CD4-positive, alpha-beta T cell treated with Interleukin-1 beta for 1 hour (primary cell): Measurements from ENCODE around the gene TNF.
"Not testable (repeated sequence)": the region's sequence is repeated elsewhere in the genome, so short reads cannot be mapped to it uniquely, and the experiment has no call there.

Experiments used
- DNase-seq, 2 donors: peaks; one replicate each; pipeline ENCODE4 v3.0.0-alpha.2; 2020 to 2022

The TNF gene

GRCh38 chr6:31588871-31589650 lies 13.7 kb downstream of the TNF start:
- no peak for DNase-seq

DNA sequence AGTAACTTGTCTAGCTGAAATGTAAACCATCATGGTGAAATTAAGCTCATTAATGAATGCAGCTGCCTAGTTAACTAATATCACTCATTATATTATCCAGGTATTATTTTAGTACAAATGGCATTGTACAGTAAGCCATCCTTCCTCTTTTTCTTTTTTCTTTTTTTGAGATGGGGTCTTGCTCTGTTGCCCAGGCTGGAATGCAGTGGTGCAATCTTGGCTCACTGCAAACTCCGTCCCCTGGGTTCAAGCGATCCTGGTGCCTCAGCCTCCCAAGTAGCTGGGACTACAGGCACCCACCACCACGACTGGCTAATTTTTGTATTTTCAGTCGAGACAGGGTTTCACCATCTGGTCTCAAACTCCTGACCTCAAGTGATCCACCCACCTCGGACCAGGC lies 15.3 kb downstream of the TNF start:
- not testable (repeated sequence) for DNase-seq

GRCh38 chr6:31592396-31592771 lies 17.0 kb downstream of the TNF start:
- no peak for DNase-seq

GRCh38 chr6:31597006-31597405 lies 21.6 kb downstream of the TNF start:
- DNase-seq: peak; percentile 59 to 83

DNA sequence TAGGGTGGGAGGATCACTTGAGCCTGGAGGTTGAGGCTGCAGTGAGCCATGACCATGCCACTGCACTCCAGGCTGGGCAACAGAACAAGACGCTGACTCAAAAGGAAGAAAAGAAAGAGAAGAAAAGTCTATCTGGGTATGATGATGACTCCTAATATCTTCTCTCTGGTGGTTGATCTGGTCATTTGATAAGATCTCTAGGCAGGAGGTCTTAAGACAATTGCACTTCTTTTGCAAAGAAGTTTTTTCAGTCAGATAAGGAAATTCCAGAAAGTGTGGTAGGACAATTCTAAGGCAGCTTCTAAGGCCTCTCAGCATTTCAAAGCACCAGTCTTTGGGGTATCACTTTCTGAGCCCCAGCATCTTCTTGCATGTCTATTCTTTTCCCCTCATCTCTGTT lies 32.0 kb downstream of the TNF start:
- no peak for DNase-seq

DNA sequence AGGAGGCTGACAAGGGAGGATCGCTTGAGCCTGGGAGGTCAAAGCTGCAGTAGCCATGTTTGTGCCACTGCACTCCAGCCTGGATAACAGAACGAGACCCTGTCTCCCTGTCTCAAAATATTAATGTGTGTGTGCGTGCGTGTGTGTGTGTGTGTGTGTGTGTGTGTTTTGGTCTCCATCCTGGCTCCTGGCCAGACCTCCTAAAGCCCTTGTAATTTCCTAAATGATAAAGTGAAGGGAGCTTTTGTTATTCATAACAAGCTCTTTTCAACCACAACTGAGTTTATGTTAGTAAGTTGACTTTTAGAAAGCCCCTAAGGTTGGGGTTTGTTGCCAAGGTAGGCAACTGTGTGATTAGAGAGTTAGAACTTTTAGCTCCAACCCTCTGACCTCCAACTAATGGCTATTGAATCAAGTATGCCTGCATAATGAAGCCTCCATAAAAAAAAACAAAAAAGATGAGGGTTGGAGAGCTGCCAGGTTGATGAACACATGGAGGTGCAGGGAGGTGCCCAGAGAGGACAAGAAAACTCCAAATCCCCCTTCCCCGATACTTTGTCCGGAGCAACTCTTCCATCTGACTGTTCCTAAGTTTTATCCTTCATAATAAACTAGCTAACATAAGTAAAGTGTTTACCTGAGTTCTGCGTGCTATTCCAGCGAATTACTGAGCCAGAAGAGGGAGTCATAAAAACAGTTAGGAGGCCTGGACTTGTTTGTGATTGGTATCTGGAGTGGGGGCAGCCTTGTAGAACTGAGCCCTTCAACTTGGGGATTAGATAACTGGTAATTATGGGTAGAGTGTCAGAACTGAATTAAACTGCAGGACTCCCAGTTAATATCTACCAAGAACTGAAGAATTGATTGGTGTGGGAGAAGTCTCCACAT lies 34.4 kb downstream of the TNF start:
- DNase-seq: no peak

DNA sequence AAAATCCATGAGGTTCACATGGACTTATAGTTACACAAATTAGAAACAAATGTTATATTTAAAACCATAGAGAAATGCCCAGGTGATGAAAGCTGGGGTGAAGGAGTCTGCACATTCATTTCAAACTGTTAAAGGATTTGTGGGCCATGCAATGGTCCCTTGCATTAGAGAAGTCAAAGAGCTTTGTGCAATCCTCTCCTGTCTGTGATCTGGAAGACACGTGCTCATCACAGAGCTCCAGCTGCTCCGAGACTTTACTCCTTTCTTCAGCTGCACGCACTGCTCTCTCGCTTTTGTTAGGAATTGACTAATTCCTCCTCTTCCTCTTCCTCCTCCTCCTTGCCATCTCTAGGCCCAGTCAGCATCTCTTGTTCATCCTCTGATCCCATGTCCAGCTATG lies 35.6 kb downstream of the TNF start:
- DNase-seq: no peak

- DNase-seq: peak in 1 of 2 donors; percentile 37
Measured at GRCh38 chr6:31614075-31614619, 38.8 kb downstream of the TNF start.

DNA sequence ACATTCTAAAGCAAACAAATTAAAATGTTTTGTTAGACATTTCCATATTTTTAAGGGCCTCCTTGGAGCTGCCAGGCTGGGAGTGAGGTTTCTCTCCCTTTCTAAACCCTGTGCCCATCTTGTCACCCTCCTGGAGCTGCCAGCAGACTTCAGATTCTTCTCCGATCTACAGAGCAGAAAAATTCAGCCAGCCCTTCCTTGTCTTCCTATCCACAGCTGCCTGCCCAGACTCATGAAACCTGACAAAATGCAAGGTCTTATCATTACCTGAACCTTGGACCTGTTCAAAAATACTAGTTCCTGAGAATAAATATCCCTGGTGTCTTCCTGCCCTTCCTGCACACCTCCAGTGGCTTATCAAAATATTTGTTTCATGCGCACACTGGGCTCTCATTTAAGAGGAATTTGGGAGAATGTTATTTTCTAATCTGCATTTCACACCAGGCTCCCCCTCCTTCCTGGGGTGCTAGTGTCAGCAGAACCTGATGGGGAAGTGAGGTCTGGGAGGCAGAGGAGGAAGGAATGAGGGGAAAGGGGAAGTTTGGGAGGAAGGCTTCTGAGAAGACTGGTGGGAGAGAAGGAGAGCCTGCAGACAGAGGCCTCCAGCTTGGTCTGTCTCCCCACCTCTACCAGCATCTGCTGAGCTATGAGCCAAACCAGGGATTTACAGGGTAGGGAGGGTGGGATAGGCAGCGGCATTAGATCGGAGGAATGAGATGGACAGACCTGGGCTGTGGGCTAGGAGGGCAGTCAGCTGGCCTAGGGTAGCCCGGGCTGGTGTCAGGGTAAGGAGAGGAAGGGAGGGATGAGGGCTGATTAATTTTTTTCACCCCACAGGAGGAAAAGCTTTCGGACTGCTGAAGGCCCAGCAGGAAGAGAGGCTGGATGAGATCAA lies 39.6 kb downstream of the TNF start, which contains the start of gene AIF1:
Gene AIF1, plus strand, starts transcription at position 551 of the 895 bp plus-strand sequence. Its CDS starts 96 bp downstream, at position 647.
- no peak for DNase-seq

- DNase-seq: peak in 1 of 2 donors; percentile 20
Measured at GRCh38 chr6:31615748-31616147, 40.4 kb downstream of the TNF start.

GRCh38 chr6:31617010-31617409 lies 41.6 kb downstream of the TNF start:
- DNase-seq: no peak

- peak; percentile 97 to 99 for DNase-seq
Measured at GRCh38 chr6:31619805-31620585, 44.6 kb downstream of the TNF start.

DNA sequence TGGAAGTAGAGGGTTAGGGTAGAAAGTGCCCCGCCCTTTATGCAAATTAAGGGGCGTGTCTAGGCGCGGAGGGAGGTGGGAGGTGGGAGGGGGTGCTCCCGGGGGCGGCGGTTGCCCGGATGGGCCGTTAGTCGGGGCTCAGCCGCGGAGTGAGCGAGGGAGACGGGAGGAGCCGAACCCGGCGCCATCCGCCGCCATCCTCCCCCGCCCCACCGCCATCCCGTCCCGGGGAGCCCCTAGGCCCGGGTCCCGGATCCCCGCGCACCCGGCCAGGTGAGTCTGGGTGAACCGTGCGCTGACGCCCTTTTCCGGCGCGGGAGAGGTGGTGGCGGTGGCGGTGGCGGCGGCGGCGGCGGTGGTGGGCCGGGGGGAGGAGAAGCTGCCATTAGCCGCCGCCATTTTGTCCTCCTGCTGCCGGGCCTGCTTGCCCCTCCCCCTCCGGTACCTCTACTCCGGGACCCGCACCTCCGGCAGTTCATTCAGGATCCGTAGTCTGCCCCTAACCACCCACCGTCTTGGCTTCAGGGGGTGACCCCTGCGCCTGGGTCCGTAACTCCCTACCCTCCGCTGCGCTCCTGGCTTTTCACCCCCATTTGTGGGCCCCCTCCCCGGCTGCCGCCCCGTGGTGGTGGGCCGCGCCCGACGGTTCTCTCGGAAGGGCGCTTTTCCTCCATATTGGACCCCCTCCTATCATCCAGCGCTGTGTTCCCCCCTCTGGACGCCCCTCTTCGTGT lies 45.4 kb downstream of the TNF start, which contains the start of gene PRRC2A:
Gene PRRC2A, plus strand, starts transcription at position 130 of the 734 bp plus-strand sequence. CDS start 2,075 bp downstream, outside the sequence.
- DNase-seq: no peak

GRCh38 chr6:31621320-31621939 lies 46.1 kb downstream of the TNF start:
- DNase-seq: no peak

DNA sequence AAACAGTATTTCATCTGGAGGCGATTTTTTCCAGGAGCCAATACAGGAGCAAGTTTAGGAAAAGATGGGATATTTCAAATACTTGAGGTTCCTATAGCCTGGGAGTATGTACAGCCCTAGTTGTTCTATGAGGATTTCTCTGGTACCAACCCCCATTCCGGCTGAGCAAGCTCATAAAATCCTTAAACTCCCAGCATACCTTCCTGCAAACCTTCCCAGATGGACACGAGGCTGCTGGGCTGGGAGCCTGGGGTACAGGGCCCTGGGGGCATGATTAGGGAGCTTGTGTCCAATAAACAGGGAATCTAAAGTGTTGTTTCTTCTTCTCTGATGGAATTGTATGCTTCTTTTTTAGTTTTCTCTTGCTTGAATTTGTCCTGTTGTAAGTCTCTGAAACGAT lies 46.6 kb downstream of the TNF start:
- DNase-seq: no peak

DNA sequence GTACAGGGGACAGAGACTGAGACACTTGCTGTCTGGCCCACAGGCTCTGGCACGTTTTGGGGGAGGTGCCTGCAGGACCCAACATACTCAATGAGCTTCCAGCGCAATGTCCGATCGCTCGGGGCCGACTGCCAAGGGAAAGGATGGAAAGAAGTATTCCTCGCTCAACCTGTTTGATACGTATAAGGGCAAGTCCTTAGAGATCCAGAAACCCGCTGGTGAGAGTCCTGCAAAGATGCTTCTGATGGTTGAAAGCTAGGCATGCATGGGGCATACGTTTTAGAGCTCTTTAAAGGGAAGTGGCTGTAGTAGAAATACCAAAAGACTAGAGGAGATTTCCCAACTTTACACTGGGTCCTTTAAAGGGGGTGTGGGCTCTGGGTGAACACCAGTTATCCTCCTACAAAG lies 47.3 kb downstream of the TNF start:
- no peak for DNase-seq

DNA sequence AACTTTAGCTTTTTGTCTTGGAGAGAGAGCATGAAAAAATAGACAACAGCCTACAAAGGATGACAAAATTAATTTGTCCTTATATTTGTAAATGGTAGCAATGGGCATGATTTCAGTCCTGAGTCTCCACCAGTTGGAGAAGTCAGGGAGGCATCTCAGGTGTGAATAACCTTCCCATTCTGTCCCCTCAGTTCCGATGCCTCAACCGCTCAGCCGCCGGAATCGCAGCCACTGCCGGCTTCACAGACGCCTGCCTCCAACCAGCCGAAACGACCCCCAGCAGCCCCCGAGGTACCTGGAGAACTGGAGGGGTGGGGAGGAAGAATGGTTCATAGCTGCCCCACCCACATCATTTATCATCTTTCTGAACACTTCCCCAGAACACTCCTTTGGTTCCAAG lies 48.7 kb downstream of the TNF start:
- DNase-seq: no peak

DNA sequence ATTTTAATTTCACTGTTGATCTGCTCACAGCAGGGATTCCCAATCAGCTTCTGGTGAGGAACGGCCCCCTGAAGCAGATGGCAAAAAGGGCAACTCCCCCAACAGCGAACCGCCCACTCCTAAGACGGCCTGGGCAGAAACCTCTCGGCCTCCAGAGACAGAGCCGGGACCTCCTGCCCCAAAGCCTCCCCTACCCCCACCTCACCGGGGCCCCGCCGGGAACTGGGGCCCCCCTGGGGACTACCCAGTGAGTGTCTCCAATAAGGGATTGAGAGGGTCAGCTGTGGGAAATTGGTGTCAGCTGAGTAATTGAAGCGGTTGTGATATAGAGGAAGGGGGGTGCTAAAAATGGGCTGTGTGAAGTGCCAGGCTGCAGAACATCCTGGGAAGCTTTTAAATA lies 51.6 kb downstream of the TNF start:
- no peak for DNase-seq

- DNase-seq: no peak
Measured at GRCh38 chr6:31627690-31628287, 52.4 kb downstream of the TNF start.
